H1 (cell line): ENCODE data around the gene MRPL39. TPM values are rescaled to one million over a fixed set of nuclear protein-coding genes. Genes with fewer than 3 reads are reported as not detected.

ENCODE experiments used
- KDM5A ChIP-seq: fragments of 200-600 bp; IDR thresholded peaks from 2 replicates; pipeline ENCODE4 v1.7.1; 2012; ENCODE audit warnings: mild to moderate bottlenecking, low read length, inconsistent platforms, mixed read lengths
- RNF2 ChIP-seq: fragments of 200-900, 300-1000 bp; sonication (generic); IDR thresholded peaks from 2 replicates; pipeline ENCODE4 v1.7.1; 2016; ENCODE audit warnings: borderline replicate concordance, low read depth, mild to moderate bottlenecking, antibody characterized with exemption, low read length; ENCODE audit not compliant: poor library complexity, severe bottlenecking; ENCODE audit errors: missing control alignments
- TAF1 ChIP-seq: IDR thresholded peaks from 2 replicates; pipeline ENCODE4 v1.6.1; 2011; ENCODE audit warnings: mild to moderate bottlenecking, low read depth, low read length
- YY1 ChIP-seq: IDR thresholded peaks from 2 replicates; pipeline ENCODE4 v1.6.1; 2011; ENCODE audit warnings: low read depth, mild to moderate bottlenecking, low read length
- polyA plus RNA-seq, 7 experiments: library from polyadenylated mRNA; depleted of rRNA in 3 of 7; stranded (reverse) in 5 of 7; unstranded in 2 of 7; fragments of >200 nt in 5 of 7; fragments of 200-250 nt in 2 of 7; gene quantifications; 1 replicate in 5 of 7; 2 replicates in 1 of 7; 4 replicates in 1 of 7; pipeline versions ENCODE4 v1.2.1 to v1.2.3, GENCODE V29; 2011 to 2013; ENCODE audit warnings: missing spikeins in 2 of 7, mixed read lengths in 2 of 7
- total RNA-seq: library from RNA; stranded (reverse); fragmentation: NEBNext Ultra II Directional; extraction: Animal tissue kit (Norgen Biotek cat#: 25700); gene quantifications from 2 replicates; pipeline ENCODE4 v1.2.1, GENCODE V29; 2021

The MRPL39 gene
- total and polyA plus RNA-seq, 2 of the 8 experiments (the other 6 are each of a cell fraction or from before 2014, with no cell fraction given): 20.3 to 43.2 TPM

DNA sequence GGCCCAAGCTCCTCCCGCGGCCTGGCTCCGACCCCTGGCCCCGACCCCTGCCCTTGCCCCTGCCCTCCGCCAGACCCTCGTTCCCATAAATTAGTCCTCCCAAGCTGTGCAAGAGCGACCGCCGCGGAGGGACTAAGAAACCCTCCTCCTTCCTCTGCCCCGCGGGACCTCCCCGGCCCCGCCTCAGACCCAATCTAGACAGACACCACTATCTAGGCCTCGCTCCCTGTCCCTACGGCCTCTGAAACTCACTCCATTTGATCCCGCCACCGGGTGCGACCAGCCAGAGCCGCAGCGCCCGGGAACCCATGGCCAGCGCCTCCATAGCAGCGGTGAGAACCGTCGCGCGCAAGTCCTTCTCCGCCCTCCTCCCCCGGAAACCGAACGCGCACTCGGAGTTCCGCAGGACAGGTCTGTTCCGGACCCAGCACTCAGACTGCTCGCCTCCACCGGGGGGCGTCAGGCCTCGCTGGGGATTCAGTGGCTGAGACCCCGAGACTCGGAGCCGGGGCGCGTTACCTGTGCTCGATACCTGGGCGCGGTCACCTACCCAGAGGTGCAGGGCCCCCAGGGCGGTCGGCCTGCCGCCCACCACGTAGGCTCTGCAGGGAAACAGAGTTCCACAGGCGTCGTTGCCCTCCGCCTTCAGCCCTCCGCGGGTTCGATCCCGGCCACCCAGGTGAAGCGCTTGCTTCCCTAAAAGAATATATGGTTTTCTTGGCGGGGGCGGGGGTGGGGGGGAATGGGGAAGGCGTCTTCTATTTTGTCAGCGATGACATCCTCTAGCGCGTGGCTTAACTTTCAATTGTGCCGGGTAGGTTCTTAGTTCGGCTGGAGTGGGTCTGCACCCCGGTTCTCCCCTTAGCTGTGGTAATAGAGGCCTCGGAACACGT is at the start of gene MRPL39 (continued):
- TF ChIP-seq RNF2 (no peak), KDM5A (peak; percentile 96), TAF1 (peak; percentile 100), YY1 (peak; percentile 91)
